GM19240 (cell line): ENCODE results near the gene JOSD1.

Experiments
- DNase-seq: peaks from one replicate; pipeline ENCODE4 v3.0.0; 2011; ENCODE audit warnings: low spot score; ENCODE audit not compliant: insufficient read length

Gene JOSD1

DNA sequence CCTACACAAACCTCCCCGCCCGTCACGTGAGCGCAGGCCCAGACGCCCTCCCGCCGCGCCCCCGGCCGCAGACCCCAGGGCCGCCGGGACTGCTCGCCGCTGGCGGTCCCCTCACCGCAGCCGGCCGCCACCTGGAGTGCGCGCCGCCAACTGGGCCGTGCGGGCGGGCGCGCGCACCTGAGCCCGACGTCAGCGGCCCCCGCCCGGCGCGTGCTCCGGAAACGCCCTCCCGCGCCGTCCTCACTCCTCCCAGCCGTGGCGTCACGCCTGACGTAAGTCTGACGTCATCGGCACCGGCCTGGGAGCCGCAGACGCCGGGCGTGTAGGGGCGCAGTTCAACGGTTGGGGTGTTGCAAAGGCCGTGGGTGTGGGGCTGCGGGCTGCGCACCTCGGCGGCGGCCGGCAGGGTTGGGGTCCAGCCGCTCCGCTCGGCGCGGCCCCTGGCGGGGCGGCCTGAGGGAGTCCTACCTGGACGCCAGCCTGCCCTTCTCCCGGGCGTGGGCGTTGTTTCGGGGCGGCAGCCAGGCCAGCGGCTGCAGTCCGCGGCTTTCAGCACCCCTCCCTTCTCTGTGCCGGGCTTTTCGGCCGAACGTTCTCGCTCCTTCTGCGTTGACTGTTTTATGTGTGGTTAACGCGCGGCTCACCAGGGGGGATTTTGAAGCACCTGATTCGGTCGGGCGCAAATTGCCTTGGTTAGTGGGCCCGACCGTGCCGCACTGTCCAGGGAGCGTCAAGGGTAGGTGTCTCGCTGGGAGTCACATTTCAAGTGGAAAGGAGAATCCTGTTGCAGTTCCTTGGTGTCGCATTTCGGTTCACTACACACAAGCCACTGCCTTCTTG is at the start of gene JOSD1:
TSS of gene JOSD1 (minus strand) at position 155 of the 840 bp plus-strand sequence. CDS start 956 bp downstream, outside the sequence.
- DNase-seq, result peak; percentile 69

DNA sequence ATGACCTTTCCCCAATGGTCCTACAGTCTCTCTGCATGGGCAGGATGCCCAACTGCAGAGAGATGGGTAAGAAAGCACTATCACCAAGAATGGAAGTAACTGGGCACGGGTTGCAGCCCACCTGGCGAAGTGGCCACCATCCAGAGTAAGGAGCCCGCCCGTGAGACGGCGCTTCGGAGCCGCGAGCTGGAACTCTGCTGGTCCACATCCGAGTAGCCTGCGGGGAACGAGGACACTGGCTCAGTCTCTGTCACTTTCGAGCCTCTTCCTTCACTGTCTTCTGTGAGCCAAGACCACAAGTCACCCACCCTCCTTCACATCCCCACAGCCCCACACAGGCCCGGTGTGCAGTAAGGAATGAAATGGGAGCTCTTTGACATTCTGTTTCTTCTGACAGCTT is 49.4 kb upstream of the JOSD1 start:
- no peak for DNase-seq

DNA sequence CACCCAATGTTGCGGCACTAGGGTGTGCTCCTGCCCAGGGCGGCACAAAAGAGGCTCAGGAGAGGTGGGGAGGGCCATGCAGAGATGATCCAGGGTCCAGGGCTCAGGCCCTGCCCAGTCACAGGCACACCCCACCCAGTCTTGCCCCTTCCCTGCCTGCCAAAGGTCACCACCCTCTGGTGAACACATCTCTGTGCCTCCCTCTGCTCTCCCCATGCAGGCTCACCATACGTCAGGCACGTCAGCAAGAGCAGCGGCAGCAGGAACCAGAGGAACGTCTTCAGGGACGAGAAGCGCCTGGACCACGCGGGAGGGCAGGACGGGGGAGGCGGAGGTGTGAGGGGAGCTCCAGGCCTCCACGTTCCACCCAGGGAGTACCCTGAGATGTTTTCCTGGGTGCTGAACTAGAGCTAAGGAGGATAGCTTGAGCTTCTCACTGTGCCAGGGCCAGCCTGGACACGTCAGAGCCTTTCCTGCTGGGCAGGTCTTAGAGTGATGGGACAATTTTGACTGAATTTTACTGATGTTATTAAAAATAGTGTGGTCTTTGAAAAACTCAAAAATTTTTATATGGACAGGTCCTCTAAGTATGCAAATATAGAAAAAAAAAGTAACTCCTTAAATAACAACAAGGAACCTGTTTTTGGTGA is 47.9 kb upstream of the JOSD1 start:
- DNase-seq, result no peak

DNA sequence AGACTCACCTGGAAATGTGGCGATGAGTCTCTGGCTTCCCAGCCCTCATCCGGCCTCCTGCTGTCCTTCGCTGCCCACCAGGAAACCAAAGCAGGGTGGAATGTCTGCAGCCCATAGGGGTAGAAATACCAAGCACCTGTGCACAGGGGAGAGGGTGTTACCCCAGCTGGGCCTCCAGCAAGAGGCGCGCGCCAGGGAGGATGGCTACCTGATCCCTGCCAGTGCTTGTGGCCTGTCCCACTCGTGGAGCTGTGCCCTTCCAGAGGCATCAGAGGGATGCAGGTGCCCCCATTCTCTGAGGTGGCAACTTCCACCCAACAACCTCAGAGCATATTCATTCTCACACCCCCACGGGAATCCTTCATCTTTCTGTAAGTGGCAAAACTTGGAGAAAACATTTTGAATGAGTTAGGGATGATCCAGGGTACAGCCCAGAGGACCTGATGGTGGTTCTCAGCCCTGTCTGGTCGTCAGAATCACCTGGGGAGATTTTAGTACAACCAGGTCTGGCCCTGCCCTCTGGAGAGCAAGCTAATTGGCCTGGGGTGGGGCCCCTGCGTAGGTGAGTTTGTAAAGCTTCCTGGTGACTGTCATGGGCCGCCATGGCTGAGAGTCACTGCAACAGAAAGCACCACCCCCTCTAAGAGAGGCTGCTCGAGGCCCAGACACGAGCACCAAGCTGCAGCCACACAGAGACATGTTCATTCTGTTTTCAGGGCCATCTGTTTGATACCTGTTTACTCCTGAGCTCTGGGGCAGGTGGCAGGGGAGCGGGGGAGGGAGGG is 45.1 kb upstream of the JOSD1 start:
- no peak for DNase-seq

- DNase-seq, result no peak
Measured at GRCh38 chr22:38744981-38745380, 44.2 kb upstream of the JOSD1 start.

DNA sequence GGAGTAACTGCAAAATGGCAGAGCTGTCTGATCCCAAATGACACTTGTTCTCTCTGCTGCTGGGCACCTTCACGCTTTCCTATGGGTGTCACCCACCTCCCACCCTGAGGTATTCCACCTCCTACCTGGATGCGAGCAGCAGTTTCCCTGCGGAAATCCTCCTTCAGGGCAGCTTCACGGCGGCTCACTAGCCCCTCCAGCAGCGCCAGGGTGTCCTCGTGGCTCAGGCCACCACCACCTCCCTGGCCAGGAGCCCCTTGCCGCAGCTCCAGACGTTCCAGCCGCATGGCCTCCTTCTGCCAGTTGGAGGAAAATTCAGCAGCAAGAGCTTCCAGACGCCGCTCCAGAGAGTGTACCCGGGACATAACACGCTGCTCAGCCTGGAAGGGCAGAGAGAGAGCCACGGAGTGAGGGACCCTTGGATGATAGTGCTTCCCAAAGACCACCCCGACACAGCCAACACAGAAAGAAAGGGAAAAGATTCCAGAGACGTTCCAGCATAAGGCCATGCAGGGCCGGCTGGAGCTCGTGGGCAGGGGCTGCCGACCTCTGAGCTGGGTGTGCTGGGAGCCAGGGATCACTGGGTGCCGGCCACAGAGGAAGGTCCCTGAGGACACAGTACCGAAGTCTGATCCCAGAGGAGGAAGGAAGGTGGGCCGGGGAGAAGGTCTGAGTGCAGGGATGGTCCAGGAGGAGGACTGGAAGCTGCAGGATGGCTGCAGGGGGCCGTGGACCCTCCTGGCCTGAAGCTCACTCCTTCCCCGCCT is 41.6 kb upstream of the JOSD1 start:
- DNase-seq, result no peak

DNA sequence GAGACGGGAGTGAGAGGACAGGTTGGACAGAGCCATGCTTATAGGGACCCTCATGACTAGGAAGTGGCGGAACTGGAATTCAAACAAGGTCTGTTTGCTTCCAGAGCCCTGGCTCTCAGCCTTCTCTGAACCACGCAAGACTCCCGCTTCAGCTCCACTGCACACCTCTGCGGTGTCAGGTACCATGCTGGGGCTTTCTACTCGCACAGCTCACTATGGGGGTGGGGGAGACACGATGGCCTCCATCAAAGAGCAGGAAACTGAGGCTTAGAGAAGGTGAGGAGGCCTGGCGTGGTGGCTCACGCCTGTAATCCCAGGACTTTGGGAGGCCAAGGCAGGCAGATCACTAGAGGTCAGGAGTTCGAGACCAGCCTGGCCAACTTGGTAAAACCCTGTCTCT is 40.8 kb upstream of the JOSD1 start:
- no peak for DNase-seq

DNA sequence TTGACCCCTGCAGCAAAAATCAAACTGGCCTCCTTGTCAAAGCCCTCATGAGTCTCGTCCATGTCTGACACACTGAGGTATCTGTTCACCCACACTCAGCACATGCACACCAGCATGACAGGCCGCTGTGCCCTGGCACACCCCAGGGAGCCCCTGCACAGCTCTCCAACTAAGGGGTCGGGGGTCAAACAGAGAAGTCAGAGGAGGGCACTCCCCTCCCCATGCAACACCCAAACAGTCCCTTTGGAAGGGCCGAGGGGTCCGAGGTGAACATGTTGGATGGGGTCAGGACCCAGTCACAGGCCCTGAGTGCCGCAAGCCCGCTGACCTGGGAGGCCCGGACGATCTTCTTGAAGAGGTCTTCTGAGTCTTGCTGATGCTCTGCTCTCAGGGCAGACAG is 40.4 kb upstream of the JOSD1 start:
- no peak for DNase-seq

GRCh38 chr22:38740754-38741153 is 40.0 kb upstream of the JOSD1 start:
- DNase-seq, result no peak

GRCh38 chr22:38740116-38740723 is 39.5 kb upstream of the JOSD1 start:
- DNase-seq, result no peak

DNA sequence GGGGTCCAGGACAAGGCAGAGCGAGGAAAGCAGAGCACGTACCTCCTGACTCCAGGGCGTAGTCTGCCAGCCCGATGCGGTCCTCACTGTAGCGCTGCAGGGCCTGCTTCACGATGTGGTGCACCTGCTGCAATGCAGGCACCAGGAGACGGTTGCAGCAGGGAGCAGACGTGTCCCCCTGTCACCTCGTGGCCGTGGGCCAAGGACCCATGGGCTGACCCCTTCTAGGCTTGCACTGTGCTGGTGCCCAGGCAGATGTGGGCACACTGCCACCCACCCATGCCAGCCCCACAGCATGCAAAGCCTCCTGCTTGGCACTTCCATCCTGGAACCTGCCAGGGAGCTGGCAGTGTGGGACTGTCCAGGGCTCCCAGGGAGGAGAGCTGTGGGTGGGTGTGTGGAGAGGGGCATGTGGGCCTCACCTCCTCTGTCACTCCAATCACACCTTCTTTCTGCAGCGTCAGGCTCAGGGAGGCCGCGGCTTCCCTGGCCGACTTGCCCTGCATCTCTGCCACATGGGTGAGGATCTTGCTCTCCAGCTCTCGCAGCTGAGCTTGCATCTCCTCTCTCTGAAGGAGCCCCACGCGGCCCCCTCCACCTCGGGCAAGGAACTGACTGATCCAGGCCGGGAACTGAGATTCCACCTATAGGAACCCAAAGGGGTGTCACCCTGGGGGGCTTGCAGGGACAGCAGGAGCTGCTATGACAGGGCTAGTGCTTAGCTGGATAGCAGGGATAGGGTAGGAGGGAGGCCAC is 38.7 kb upstream of the JOSD1 start:
- DNase-seq, result no peak

DNA sequence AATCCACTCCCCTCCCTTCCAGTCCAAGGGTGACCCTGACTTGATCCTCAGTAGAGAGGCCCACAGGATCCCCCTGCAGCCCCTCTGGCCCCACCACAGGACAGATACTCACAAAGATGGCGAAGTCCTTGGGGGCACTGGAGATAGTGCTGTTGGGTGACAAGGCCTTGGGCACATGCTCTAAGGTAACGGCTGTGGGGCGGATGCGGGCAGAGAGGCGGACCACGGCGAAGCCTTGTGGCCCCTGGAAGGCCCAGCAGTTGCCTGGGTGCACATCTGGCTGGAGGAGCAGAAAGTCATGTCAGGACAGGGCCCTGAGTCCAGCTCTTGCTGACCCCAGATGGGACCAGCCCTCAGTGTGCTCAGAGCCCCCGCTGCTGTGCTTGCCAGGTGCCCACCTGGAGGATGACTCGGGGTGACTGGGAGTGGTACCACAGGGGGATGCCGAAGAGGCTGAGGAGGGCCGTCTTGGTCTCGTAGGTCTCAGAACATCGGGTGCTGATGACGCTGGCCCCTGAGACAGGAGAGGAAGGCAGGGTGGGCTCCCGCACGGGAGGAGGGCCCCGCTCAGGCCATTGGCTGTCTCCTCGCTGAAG is 37.8 kb upstream of the JOSD1 start:
- DNase-seq, result no peak

DNA sequence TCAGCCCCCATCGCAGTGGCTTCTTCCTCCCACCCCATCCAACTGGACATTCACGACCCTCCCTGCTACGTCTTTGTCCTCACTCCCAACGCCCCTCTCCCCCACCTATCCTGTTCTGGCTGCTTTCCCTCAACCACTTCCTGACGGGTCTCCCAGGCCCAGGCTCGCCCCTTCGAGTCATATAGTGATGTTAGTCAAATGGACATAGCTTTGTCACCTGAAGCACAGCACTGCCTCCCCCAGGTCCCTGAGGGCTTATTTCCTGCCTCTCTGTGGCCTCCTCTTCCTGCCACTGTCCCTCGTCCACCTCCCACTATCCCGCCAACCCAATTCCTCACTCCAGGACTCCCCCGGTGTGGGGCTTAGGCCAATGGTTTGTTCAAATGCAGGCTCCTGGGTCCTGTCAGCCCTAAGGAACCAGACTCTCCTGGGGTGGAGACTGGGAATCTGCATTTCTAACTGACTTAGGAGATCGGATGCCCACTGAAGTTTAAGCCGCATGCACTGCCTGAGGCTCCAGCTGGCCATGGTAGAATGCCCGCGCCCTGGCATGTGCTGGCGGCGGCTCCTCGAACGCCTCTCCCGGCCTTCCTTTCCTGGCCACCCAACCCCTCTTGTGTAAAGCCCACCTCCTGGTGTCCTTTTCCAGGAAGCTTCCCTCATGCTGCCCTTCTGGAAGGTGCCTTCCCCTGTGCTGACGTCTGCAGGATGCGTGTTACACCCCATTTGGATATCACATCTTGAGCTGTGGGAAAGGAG is 36.7 kb upstream of the JOSD1 start:
- DNase-seq, result no peak

DNA sequence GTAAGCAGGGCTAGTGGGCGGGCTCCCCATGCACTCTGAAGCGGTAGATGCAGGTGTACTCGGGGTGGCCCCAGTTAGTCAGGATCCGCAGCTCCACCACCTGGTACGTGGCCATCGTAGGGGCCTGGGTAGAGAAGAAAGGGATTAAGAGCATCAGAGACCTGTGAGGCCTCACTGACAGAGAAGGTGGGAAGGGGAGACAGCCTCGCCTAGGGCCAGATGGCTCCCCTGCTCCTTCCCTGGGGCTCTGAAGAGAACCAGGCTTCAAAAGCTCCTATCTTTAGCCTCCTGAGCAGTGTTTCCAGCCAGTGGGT is 35.5 kb upstream of the JOSD1 start:
- no peak for DNase-seq

- no peak for DNase-seq
Measured at GRCh38 chr22:38735465-38736256, 34.9 kb upstream of the JOSD1 start.

DNA sequence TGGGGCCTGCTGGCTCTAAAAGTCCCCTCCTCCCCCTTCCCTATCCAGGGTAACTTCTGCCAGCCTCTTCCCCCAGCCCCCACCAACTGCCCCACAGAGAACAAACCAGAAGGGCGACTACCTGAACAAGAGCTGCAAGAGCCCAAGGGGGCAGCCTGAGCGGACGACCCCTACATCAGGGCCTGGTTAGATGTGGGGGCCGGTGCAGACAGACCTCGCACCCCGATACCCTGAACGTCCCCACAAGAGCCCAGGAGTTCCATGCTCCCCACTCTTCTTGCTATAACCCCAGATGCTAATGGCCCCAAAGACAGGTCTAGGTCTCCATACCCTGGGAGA is 34.4 kb upstream of the JOSD1 start:
- no peak for DNase-seq

- no peak for DNase-seq
Measured at GRCh38 chr22:38734421-38735100, 33.8 kb upstream of the JOSD1 start.
